C4-2B (cell line): Measurements from ENCODE around the gene BSND.

ENCODE experiments used
- CTCF ChIP-seq: fragments of 450-650 bp; conservative IDR thresholded peaks from 2 replicates; pipeline ENCODE4 v1.5.1; 2017; ENCODE audit warnings: mild to moderate bottlenecking
- ZFX ChIP-seq: fragments of 450-650 bp; IDR thresholded peaks from 2 replicates; pipeline ENCODE4 v1.6.1; 2017

- TF ChIP-seq CTCF (no peak), ZFX (no peak)
Observed at GRCh38 chr1:55000110-55001085, 1.7 kb downstream of the BSND start.
